GM13976 (cell line): ENCODE results near the gene NOX1.
"Not testable (repeated sequence)": the region's sequence is repeated elsewhere in the genome, so short reads cannot be mapped to it uniquely, and the experiment has no call there.

Experiments used
- DNase-seq: peaks from one replicate; pipeline ENCODE4 v3.0.0; 2012; ENCODE audit warnings: low spot score
- CTCF ChIP-seq: IDR thresholded peaks from 2 replicates; pipeline ENCODE4 v1.5.1; 2012; ENCODE audit warnings: borderline replicate concordance, mild to moderate bottlenecking; ENCODE audit not compliant: insufficient read depth; ENCODE audit errors: extremely low read depth, missing control alignments, control extremely low read depth
- in situ Hi-C: fragments of 300-500 bp; cut with MboI; formaldehyde crosslinking; loops from one replicate; pipeline ENCODE4 v1.12.0; 2022; ENCODE audit warnings: low sequenced_read_pairs, mixed read lengths, inconsistent platforms; ENCODE audit not compliant: unreplicated experiment

NOX1 gene

GRCh38 chrX:100804780-100805179 lies 69.4 kb downstream of the NOX1 start:
- no peak for TF ChIP-seq CTCF
- in situ Hi-C loops = no loop called here
- no peak for DNase-seq

GRCh38 chrX:100802843-100803242 lies 71.3 kb downstream of the NOX1 start:
- in situ Hi-C loops = no loop called here
- TF ChIP-seq CTCF = no peak
- DNase-seq = no peak

DNA sequence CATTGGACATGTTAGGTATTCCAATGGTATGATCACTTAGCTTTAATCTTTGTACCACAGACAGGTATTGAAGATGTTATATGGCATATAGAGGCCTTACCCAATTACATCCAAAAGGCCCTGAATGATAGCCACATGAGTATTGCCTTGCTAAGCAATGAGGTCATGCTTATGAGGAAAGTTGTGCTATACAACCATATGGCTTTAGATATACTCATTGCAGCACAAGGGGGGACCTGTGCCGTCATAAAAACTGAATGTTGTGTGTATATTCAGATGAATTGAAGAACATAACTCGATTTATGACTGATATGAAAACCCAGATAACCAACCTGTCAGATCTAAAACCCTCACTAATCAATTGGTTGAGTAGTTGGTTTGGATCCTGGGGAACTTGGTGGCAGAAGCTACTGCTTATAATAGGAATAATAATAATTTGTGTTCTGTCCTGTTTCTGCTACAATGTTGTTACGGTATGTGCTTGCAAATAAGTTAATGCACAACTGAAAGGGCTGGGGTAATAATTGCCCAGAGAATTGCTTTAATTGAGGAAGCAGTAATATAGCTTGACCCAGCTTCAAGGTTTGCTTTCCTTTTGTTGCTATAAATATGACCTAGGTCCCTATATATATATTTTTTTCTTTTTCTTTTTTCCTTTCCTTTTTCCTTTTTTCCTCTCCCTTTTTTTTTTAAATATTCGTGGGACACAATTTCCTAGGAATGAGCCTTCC lies 75.5 kb downstream of the NOX1 start:
- in situ Hi-C loops = no loop called here
- no peak for DNase-seq
- no peak for TF ChIP-seq CTCF

DNA sequence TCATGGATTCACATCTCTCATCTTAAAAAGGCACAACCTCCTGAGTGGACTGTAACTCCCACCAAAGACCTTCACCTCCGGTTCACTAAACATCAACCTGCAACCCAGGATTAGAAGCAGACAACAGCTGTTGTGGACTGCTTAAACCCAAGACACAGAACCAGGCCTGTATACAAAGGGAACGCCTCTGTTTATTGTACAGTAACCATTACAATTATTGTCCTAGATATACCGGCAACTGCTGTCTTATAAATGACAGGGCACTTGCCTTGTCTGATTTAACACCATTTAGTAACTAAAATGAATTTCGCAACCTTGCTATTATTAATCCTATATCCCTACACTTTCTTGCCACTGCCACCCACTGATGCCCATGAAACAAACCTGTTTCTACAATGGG lies 76.8 kb downstream of the NOX1 start:
- in situ Hi-C loops = no loop called here
- DNase-seq = no peak
- TF ChIP-seq CTCF = no peak

GRCh38 chrX:100796371-100796770 lies 77.8 kb downstream of the NOX1 start:
- DNase-seq, in situ Hi-C loops: not testable (repeated sequence)
